Chondrocyte (in vitro differentiated cells): Measurements from ENCODE around the gene CXXC1. TPM values are rescaled to one million over a fixed set of nuclear protein-coding genes. Genes with fewer than 3 reads are reported as not detected.

Experiments
- DNase-seq: peaks from one replicate; pipeline ENCODE4 v3.0.0; 2021; ENCODE audit warnings: mixed read lengths, low spot score
- H3K27ac Mint-ChIP-seq: one replicate; pipeline ENCODE4 v1.8.0; 2021; ENCODE audit warnings: mild to moderate bottlenecking, moderate library complexity, mixed read lengths; ENCODE audit not compliant: unreplicated experiment
- H3K27me3 Mint-ChIP-seq: 2 replicates; pipeline ENCODE4 v1.8.0; 2021; ENCODE audit warnings: low read depth, mixed read lengths
- H3K36me3 Mint-ChIP-seq: 2 replicates; pipeline ENCODE4 v1.8.0; 2021; ENCODE audit warnings: low read depth, mixed read lengths
- H3K4me1 Mint-ChIP-seq: 2 replicates; pipeline ENCODE4 v1.8.0; 2021; ENCODE audit warnings: low read depth, mild to moderate bottlenecking, mixed read lengths
- H3K4me3 Mint-ChIP-seq: one replicate; pipeline ENCODE4 v1.8.0; 2021; ENCODE audit warnings: mild to moderate bottlenecking, moderate library complexity, mixed read lengths; ENCODE audit not compliant: unreplicated experiment
- H3K9me3 Mint-ChIP-seq: 2 replicates; pipeline ENCODE4 v1.8.0; 2021; ENCODE audit warnings: low read depth, mixed read lengths
- total RNA-seq: library from RNA; stranded (reverse); gene quantifications from 3 replicates; pipeline ENCODE4 v1.2.1, GENCODE V29; 2021
- TF ChIP-seq, protein P1 (sequence below): fragments of 200-600 bp; sonication (generic); IDR thresholded peaks from 2 replicates; pipeline ENCODE4 v1.5.0; 2021; ENCODE audit warnings: antibody characterized with exemption, mild to moderate bottlenecking, moderate library complexity

Gene CXXC1
- total RNA-seq, 1 donor from 2014 or later, result 47.6 TPM

DNA sequence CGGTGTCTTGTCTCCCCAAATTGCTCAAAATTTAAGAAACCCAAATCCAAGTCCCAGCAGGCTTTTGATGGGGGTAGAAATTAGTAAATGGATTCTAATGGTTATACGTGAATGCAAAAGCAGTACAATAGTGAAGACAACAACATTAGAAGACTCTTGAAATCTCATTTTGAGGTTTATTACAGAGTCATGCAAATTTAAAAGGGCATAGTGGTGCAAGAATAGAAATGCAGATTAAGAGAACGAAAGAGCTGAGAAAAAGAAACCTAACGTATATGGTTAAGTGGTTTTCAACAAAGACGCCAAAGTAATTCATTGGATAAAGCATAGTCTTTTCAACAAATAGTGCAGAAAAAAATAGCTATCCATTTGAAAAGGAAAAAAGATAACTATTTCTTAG is 33.2 kb upstream of the CXXC1 start:
- DNase-seq, result no peak
- Mint-ChIP-seq H3K9me3 (no peaks in the 10 kb centered on the region), H3K4me3 (no peak overlapping the region), H3K27ac (no peak overlapping the region), H3K27me3 (peaks cover 47% of the 10 kb centered on the region), H3K36me3 (no peaks in the 10 kb centered on the region), H3K4me1 (no peaks in the 10 kb centered on the region)
- TF ChIP-seq, protein P1, sequence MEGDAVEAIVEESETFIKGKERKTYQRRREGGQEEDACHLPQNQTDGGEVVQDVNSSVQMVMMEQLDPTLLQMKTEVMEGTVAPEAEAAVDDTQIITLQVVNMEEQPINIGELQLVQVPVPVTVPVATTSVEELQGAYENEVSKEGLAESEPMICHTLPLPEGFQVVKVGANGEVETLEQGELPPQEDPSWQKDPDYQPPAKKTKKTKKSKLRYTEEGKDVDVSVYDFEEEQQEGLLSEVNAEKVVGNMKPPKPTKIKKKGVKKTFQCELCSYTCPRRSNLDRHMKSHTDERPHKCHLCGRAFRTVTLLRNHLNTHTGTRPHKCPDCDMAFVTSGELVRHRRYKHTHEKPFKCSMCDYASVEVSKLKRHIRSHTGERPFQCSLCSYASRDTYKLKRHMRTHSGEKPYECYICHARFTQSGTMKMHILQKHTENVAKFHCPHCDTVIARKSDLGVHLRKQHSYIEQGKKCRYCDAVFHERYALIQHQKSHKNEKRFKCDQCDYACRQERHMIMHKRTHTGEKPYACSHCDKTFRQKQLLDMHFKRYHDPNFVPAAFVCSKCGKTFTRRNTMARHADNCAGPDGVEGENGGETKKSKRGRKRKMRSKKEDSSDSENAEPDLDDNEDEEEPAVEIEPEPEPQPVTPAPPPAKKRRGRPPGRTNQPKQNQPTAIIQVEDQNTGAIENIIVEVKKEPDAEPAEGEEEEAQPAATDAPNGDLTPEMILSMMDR, result no peak

DNA sequence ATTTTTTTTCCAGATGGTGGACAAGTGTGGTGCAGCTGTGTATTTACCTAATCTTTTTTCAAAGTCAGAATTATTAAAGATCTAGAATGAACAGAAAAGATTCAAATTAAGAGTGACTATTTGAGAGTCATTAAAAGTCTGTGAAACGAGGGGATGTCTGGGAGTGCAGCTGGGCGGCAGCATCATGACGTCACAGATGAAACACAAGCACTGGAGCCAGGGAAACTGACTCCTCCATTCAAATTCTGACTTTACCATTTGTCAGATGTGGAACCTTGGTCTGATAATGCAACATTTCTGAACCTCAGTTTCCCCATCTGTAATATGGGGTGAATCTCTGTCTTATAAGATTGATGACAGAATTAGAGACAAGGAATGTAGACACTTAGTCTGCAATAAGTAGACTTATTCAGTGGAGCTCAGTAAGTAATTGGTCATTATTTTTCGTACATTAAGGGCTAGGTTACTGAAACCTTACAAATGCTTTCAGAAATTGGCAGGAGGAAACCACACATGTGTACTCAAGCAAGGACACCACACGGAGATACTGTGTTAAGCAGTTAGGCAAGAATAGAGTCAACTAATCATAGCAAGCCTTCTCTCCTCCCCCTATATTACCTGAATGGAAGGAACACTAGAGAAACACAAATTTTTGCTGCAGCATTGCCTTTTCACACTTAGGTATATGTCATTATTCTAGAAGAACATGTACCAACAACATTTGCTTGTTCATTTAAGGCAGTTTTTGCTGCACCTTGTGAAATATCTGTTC is 27.8 kb upstream of the CXXC1 start:
- no peak for DNase-seq
- Mint-ChIP-seq H3K36me3 (no peaks in the 10 kb centered on the region), H3K27ac (no peak overlapping the region), H3K4me1 (no peaks in the 10 kb centered on the region), H3K9me3 (no peaks in the 10 kb centered on the region), H3K27me3 (peaks cover 50% of the 10 kb centered on the region), H3K4me3 (no peak overlapping the region)
- TF ChIP-seq, protein P1, result no peak

DNA sequence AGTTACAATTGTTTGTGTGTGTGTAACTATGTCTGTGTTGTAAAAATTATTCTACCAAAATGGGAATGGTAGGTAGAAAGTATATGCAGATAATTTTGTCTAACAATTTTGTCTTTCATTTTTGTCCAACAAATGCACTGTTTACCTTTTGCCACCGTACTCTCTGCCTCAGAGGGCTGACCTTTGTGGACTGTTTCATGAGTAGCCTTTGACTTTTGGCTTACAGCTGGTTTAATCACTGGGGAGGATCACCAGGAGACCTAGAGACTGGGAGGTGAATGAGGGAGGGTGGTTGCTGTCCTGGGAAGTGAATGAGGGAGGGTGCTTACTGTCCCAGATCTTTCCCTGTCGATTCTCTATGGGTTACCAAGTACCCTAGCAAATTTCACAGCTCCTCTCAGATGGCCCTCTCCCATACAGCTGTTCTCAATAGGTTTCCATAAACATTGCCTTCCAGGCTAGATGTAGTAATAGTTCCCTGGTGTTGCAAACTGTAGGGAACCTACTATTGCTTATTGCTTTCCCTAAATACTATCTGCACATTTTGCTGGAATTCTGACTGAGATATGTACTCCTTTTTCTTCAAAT is 26.5 kb upstream of the CXXC1 start:
- H3K4me3 Mint-ChIP-seq, result no peak overlapping the region
- H3K4me1 Mint-ChIP-seq, result no peaks in the 10 kb centered on the region
- H3K27ac Mint-ChIP-seq, result no peak overlapping the region
- no peaks in the 10 kb centered on the region for H3K9me3 Mint-ChIP-seq
- H3K36me3 Mint-ChIP-seq, result no peaks in the 10 kb centered on the region
- peaks cover 45% of the 10 kb centered on the region for H3K27me3 Mint-ChIP-seq
- no peak for DNase-seq
- TF ChIP-seq, protein P1, result no peak

DNA sequence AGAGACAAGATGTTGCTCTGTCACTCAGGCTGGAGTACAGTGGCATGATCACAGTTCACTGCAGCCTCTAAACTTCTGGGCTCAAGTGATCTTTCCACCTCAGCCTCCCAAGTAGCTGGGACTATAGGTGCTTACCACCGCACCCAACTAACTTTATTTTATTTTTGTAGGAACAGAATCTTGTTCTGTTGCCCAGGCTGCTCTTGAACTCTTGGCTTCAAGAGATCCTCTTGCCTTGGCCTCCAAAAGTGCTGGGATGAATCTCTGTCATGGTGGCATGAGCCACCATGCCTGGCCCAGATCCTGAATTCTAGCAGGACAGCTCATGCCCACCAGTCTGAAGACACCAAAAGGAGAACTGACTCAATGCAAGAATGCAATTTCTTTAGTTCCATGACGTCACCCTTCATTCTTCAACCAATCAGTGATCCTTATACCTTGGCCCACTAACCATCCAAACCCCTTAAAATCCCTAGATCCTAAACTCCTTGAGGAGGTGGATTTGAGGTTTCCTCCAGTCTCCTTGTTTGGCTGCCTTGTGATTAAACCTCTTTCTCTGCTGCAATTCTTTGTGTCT is 25.6 kb upstream of the CXXC1 start:
- Mint-ChIP-seq H3K4me3 (no peak overlapping the region), H3K4me1 (peaks cover 5% of the 10 kb centered on the region), H3K27ac (no peak overlapping the region), H3K36me3 (no peaks in the 10 kb centered on the region), H3K9me3 (no peaks in the 10 kb centered on the region), H3K27me3 (peaks cover 36% of the 10 kb centered on the region)
- TF ChIP-seq, protein P1, result no peak
- no peak for DNase-seq

DNA sequence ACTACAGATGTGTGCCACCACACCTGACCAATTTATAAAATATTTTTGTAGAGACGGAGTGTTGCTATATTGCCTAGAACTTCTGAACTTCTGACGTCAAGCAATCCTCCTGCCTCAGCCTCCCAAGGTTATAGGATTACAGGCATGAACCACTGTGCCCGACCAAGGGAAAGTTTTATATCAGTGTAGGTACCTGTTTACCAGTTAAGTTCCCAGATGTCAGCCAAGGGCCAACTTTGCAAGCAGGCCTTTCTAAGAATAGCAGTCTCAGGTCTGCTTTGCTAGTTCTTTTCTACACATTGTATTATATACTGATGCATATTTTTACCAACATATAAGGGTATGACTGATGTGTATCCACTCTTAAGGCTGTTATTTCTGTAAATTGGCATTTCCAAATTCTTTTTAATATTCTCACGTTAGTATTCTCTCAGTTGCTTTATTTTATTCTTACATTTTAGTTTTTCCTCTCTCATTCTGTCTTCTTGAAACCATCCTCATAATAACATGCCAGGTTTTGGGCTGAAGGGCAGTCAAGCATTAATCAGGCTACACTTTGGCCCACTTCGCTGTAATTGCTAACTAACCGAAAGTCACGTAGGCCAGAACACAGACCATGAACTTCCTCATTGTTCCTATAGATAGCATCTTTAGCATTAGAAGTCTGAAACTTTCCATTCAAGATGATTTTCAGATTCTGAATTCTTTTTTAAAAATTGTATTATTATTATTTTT is 25.0 kb upstream of the CXXC1 start:
- Mint-ChIP-seq H3K27me3 (peaks cover 32% of the 10 kb centered on the region), H3K4me3 (no peak overlapping the region), H3K36me3 (no peaks in the 10 kb centered on the region), H3K27ac (no peak overlapping the region), H3K9me3 (no peaks in the 10 kb centered on the region), H3K4me1 (peaks cover 9% of the 10 kb centered on the region)
- TF ChIP-seq, protein P1, result no peak
- no peak for DNase-seq
